A549 (cell line): ENCODE measurements around the gene KRTAP3-2.

Source experiments
- BHLHE40 ChIP-seq: IDR thresholded peaks from 2 replicates; pipeline ENCODE4 v1.6.1; 2012; ENCODE audit warnings: low read depth, low read length, inconsistent platforms
- HOXB13 ChIP-seq: fragments of 250-450 bp; sonication (Bioruptor Pico); IDR thresholded peaks from 2 replicates; pipeline ENCODE4 v1.5.0; 2020; ENCODE audit warnings: low read depth, mild to moderate bottlenecking, moderate library complexity
- JUN ChIP-seq, 2 experiments: fragments of >200 bp; sonication (Bioruptor Twin); formaldehyde crosslinking; IDR thresholded peaks; 2 replicates in 1 of 2; 3 replicates in 1 of 2; pipeline ENCODE4 v1.6.1; 2016 to 2017
- MAZ ChIP-seq: fragments of 150-350 bp; IDR thresholded peaks from 2 replicates; pipeline ENCODE4 v1.6.1; 2014; ENCODE audit warnings: antibody characterized with exemption, low read depth, low read length, borderline replicate concordance
- POLR2AphosphoS2 ChIP-seq: conservative IDR thresholded peaks from 2 replicates; pipeline ENCODE4 v1.6.1; 2012; ENCODE audit warnings: low read length, improper control_type of control experiment, inconsistent platforms
- RFX5 ChIP-seq: fragments of 450-650 bp; IDR thresholded peaks from 2 replicates; pipeline ENCODE4 v1.7.1; 2014; ENCODE audit warnings: antibody characterized with exemption, mild to moderate bottlenecking, moderate library complexity
- RNF2 ChIP-seq: fragments of 200-600 bp; sonication (generic); IDR thresholded peaks from 2 replicates; pipeline ENCODE4 v1.6.1; 2016; ENCODE audit warnings: low read depth, mild to moderate bottlenecking, antibody characterized with exemption, moderate library complexity, borderline replicate concordance
- TF ChIP-seq, protein P1 (sequence below): fragments of >200 bp; sonication (Bioruptor Twin); formaldehyde crosslinking; IDR thresholded peaks from 3 replicates; pipeline ENCODE4 v1.5.1; 2016
- TF ChIP-seq, protein P2 (sequence below): fragments of 450-650 bp; IDR thresholded peaks from 2 replicates; pipeline ENCODE4 v1.6.1; 2014; ENCODE audit warnings: antibody characterized with exemption

DNA sequence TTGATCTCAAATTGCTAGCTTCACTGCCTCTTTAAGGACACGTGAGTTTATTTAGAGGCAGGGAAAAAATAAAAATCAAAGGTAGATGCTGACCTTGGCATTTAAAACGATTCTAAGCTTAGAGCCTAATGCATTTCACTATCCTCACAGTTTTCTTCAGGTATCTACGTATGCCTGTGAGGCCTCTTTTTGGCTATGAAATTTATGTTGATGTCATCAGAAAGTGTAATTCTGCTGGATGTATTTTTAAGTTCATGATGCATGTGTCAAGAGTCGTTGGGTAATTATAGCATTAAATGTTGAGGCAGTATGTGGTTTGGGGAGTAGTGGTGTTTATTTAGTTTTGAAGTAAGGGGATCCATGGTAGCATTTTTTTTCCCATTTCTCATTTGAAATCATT is 4.2 kb upstream of the KRTAP3-2 start:
- TF ChIP-seq, protein P1, sequence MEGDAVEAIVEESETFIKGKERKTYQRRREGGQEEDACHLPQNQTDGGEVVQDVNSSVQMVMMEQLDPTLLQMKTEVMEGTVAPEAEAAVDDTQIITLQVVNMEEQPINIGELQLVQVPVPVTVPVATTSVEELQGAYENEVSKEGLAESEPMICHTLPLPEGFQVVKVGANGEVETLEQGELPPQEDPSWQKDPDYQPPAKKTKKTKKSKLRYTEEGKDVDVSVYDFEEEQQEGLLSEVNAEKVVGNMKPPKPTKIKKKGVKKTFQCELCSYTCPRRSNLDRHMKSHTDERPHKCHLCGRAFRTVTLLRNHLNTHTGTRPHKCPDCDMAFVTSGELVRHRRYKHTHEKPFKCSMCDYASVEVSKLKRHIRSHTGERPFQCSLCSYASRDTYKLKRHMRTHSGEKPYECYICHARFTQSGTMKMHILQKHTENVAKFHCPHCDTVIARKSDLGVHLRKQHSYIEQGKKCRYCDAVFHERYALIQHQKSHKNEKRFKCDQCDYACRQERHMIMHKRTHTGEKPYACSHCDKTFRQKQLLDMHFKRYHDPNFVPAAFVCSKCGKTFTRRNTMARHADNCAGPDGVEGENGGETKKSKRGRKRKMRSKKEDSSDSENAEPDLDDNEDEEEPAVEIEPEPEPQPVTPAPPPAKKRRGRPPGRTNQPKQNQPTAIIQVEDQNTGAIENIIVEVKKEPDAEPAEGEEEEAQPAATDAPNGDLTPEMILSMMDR = no peak
- TF ChIP-seq BHLHE40 = no peak
- TF ChIP-seq HOXB13 = no peak
- TF ChIP-seq JUN (IDR thresholded peaks at IDR 0.05) = no peak
- no peak for TF ChIP-seq RNF2
- TF ChIP-seq POLR2AphosphoS2 = no peak
- TF ChIP-seq, protein P2, sequence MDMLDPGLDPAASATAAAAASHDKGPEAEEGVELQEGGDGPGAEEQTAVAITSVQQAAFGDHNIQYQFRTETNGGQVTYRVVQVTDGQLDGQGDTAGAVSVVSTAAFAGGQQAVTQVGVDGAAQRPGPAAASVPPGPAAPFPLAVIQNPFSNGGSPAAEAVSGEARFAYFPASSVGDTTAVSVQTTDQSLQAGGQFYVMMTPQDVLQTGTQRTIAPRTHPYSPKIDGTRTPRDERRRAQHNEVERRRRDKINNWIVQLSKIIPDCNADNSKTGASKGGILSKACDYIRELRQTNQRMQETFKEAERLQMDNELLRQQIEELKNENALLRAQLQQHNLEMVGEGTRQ = no peak
- no peak for TF ChIP-seq RFX5
- TF ChIP-seq MAZ = no peak
